Keratinocyte (primary cell): Measurements from ENCODE around the gene ASCC2. TPM values are rescaled to one million over a fixed set of nuclear protein-coding genes. Genes with fewer than 3 reads are reported as not detected.

Experiments used
- DNase-seq: peaks from one replicate; pipeline ENCODE4 v3.0.0-alpha.2; 2011; ENCODE audit warnings: low read depth, missing footprints, low spot score
- FAIRE-seq: peaks from 2 replicates; lab custom pipeline; 2011; peaks lifted over from hg19 to GRCh38; lab: Jason Lieb, UNC
- H2AFZ ChIP-seq: 2 replicates; pipeline ENCODE4 v1.6.0; 2012; ENCODE audit warnings: low read length, control low read depth, inconsistent platforms; ENCODE audit not compliant: control insufficient read depth
- H3K27ac ChIP-seq: 2 replicates; pipeline ENCODE4 v1.5.1; 2011; ENCODE audit warnings: low read length; ENCODE audit not compliant: control insufficient read depth, insufficient read depth
- H3K27me3 ChIP-seq: 3 replicates; pipeline ENCODE4 v1.6.0; 2011; ENCODE audit warnings: low read length; ENCODE audit not compliant: control insufficient read depth, insufficient read depth; ENCODE audit errors: extremely low read depth
- H3K36me3 ChIP-seq, 2 experiments: 2 replicates in 1 of 2; 3 replicates in 1 of 2; pipeline ENCODE4 v1.5.1; 2011; ENCODE audit warnings: low read length in 2 of 2, mild to moderate bottlenecking in 1 of 2; ENCODE audit not compliant: control insufficient read depth in 2 of 2, insufficient read depth in 2 of 2; ENCODE audit errors: extremely low read depth in 1 of 2
- H3K4me1 ChIP-seq: 3 replicates; pipeline ENCODE4 v1.5.1; 2011; ENCODE audit warnings: low read length; ENCODE audit not compliant: control insufficient read depth, insufficient read depth; ENCODE audit errors: extremely low read depth
- H3K4me2 ChIP-seq: 3 replicates; pipeline ENCODE4 v1.6.0; 2011; ENCODE audit warnings: low read depth, low read length; ENCODE audit not compliant: control insufficient read depth, insufficient read depth; ENCODE audit errors: extremely low read depth
- H3K4me3 ChIP-seq, 3 experiments: fragments of 200-600 bp in 1 of 3; sonication (generic) in 1 of 3; 2 replicates in 2 of 3; 3 replicates in 1 of 3; pipeline ENCODE4 v1.5.1; 2011 to 2016; ENCODE audit warnings: low read length in 3 of 3, mild to moderate bottlenecking in 3 of 3, control low read depth in 2 of 3, inconsistent platforms in 1 of 3, low read depth in 1 of 3, mixed read lengths in 1 of 3, mixed run types in 1 of 3, moderate library complexity in 1 of 3; ENCODE audit not compliant: control insufficient read depth in 2 of 3, insufficient read depth in 2 of 3; ENCODE audit errors: extremely low read depth in 1 of 3
- H3K79me2 ChIP-seq: 2 replicates; pipeline ENCODE4 v1.6.0; 2012; ENCODE audit warnings: low read length; ENCODE audit not compliant: control insufficient read depth, insufficient read depth
- H3K9ac ChIP-seq: 3 replicates; pipeline ENCODE4 v1.6.0; 2011; ENCODE audit warnings: low read length; ENCODE audit not compliant: control insufficient read depth, insufficient read depth; ENCODE audit errors: extremely low read depth
- H3K9me1 ChIP-seq: 3 replicates; pipeline ENCODE4 v1.6.0; 2011; ENCODE audit warnings: low read length; ENCODE audit not compliant: control insufficient read depth, insufficient read depth; ENCODE audit errors: extremely low read depth
- H3K9me3 ChIP-seq: 2 replicates; pipeline ENCODE4 v1.5.1; 2012; ENCODE audit warnings: low read depth, low read length; ENCODE audit not compliant: control insufficient read depth
- H4K20me1 ChIP-seq: 3 replicates; pipeline ENCODE4 v1.6.0; 2011; ENCODE audit warnings: low read length; ENCODE audit not compliant: control insufficient read depth, insufficient read depth; ENCODE audit errors: extremely low read depth
- EZH2 ChIP-seq: IDR thresholded peaks from one replicate; pipeline ENCODE4 v1.6.1; 2012; ENCODE audit warnings: inconsistent platforms, mild to moderate bottlenecking, low read length, moderate library complexity
- dilution Hi-C: fragments of 300-500 bp; cut with MboI; formaldehyde crosslinking; loops from one replicate; pipeline ENCODE4 v1.7.0; 2020; ENCODE audit warnings: low sequenced_read_pairs; ENCODE audit not compliant: extremely low pct_ligation_motif_present
- polyA plus RNA-seq, 5 experiments: library from polyadenylated mRNA; depleted of rRNA in 3 of 5; stranded (reverse) in 3 of 5; stranded (forward) in 1 of 5; unstranded in 1 of 5; fragments of >200 nt; gene quantifications; 1 replicate in 1 of 5; 2 replicates in 3 of 5; 3 replicates in 1 of 5; pipeline versions ENCODE4 v1.2.1 to v1.2.3, GENCODE V29; 2011 to 2012; ENCODE audit warnings: missing spikeins in 2 of 5, low read depth in 1 of 5, low replicate concordance in 1 of 5
- TF ChIP-seq, protein P1 (sequence below), 3 experiments: IDR thresholded peaks in 1 of 3; conservative IDR thresholded peaks in 1 of 3; optimal IDR thresholded peaks in 1 of 3; 2 replicates in 2 of 3; 3 replicates in 1 of 3; pipeline versions ENCODE3 to v1.5.1; 2011; ENCODE audit warnings: low read length in 3 of 3, mild to moderate bottlenecking in 3 of 3, moderate library complexity in 2 of 3, control low read depth in 1 of 3, inconsistent platforms in 1 of 3; ENCODE audit not compliant: insufficient read depth in 2 of 3; ENCODE audit errors: extremely low read depth in 1 of 3

ASCC2 gene
- polyA plus RNA-seq, 1 donor (not counting 4 experiments of a cell fraction or from before 2014, with no cell fraction given), result 51.3 TPM

DNA sequence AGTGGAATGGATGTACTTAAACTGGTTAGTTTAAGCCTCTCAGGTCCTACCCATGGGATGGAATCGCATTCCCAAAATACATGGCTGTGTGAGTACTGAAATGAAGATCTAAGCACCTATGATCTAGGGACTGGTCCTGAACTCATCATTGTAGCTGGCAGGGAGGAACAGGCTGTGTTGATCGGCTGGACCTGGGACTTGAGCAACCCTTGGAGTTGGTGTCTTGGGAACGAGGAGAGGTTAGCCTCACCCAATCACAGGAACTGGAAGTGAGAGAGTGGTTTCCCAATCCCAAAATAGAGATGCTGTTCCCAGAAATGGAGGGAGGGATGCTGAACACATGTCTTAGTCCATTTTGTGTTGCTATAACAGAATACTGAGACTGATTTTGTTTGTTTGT, 16.4 kb upstream of the ASCC2 start:
- no peak overlapping the region for H3K4me3 ChIP-seq
- no peaks in the 10 kb centered on the region for H3K9me3 ChIP-seq
- no peak overlapping the region for H3K27ac ChIP-seq

DNA sequence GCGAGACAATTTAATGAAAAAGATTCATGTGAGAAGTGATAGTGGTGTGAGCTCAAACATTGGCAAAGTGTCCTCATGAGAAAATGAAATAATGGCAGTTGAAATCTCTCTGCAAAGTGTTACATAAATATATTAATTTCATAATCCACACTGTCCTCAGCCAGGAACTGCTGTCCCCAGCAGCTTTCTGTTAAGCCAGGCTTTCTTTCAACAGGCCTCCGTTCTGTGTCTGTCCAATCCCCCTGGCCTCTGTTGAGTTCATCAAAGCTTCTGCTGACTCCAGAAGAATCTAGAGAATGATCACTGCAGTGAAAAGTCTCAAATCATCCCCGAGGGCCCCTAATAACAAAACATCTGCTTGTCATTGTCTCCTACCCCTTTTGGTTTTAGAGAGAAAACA, 10.0 kb upstream of the ASCC2 start:
- no peak overlapping the region for H3K4me3 ChIP-seq
- H3K27ac ChIP-seq, result no peak overlapping the region
- dilution Hi-C loops, result no loop called here
- no peaks in the 10 kb centered on the region for H4K20me1 ChIP-seq
- H3K4me1 ChIP-seq, result peaks cover 6% of the 10 kb centered on the region
- H3K4me2 ChIP-seq, result no peak overlapping the region
- no peaks in the 10 kb centered on the region for H3K9me3 ChIP-seq
- no peak overlapping the region for H2AFZ ChIP-seq
- no peaks in the 10 kb centered on the region for H3K79me2 ChIP-seq
- no peak overlapping the region for H3K9ac ChIP-seq
- H3K36me3 ChIP-seq, result no peaks in the 10 kb centered on the region
- no peaks in the 10 kb centered on the region for H3K27me3 ChIP-seq
- H3K9me1 ChIP-seq, result no peaks in the 10 kb centered on the region
- DNase-seq, result no peak
- no peak for FAIRE-seq
- no peak for TF ChIP-seq EZH2
- TF ChIP-seq, protein P1, sequence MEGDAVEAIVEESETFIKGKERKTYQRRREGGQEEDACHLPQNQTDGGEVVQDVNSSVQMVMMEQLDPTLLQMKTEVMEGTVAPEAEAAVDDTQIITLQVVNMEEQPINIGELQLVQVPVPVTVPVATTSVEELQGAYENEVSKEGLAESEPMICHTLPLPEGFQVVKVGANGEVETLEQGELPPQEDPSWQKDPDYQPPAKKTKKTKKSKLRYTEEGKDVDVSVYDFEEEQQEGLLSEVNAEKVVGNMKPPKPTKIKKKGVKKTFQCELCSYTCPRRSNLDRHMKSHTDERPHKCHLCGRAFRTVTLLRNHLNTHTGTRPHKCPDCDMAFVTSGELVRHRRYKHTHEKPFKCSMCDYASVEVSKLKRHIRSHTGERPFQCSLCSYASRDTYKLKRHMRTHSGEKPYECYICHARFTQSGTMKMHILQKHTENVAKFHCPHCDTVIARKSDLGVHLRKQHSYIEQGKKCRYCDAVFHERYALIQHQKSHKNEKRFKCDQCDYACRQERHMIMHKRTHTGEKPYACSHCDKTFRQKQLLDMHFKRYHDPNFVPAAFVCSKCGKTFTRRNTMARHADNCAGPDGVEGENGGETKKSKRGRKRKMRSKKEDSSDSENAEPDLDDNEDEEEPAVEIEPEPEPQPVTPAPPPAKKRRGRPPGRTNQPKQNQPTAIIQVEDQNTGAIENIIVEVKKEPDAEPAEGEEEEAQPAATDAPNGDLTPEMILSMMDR (optimal IDR thresholded peaks at IDR 0.05 in 1 of 3, IDR thresholded peaks at IDR 0.05 in 1 of 3, conservative IDR thresholded peaks at IDR 0.05 in 1 of 3; ENCODE audit: extremely low read depth in 1 of 3, insufficient read depth in 2 of 3, low read length in 3 of 3), result no peak

More for the DNA sequence above, 16.4 kb upstream of the ASCC2 start:
- no peak overlapping the region for H2AFZ ChIP-seq
- no peak overlapping the region for H3K4me2 ChIP-seq
- TF ChIP-seq, protein P1 (optimal IDR thresholded peaks at IDR 0.05 in 1 of 3, IDR thresholded peaks at IDR 0.05 in 1 of 3, conservative IDR thresholded peaks at IDR 0.05 in 1 of 3; ENCODE audit: extremely low read depth in 1 of 3, insufficient read depth in 2 of 3, low read length in 3 of 3), result no peak
- no peak for TF ChIP-seq EZH2
- FAIRE-seq (no peak), DNase-seq (no peak)
- dilution Hi-C loops, result no loop called here
- no peaks in the 10 kb centered on the region for H3K4me1 ChIP-seq
- H3K36me3 ChIP-seq, result no peaks in the 10 kb centered on the region
- H4K20me1 ChIP-seq, result no peaks in the 10 kb centered on the region
- H3K9me1 ChIP-seq, result no peaks in the 10 kb centered on the region
- no peaks in the 10 kb centered on the region for H3K27me3 ChIP-seq
- no peaks in the 10 kb centered on the region for H3K79me2 ChIP-seq
- H3K9ac ChIP-seq, result no peak overlapping the region
